Adrenal gland (tissue), 12 donors: Measurements from ENCODE around the gene HYOU1. TPM values are rescaled to one million over a fixed set of nuclear protein-coding genes. Genes with fewer than 3 reads are reported as not detected.

Source experiments
- DNase-seq, 7 donors: peaks; one replicate each; pipeline ENCODE4 v3.0.0-alpha.2; 2019 to 2020
- H3K27ac ChIP-seq, 5 donors: fragments of 200-600 bp; sonication (generic) in 4 of 5; 1 replicate in 3 of 5; 2 replicates in 2 of 5; pipeline versions ENCODE4 v1.5.1 to v1.8.0; 2016 to 2020; ENCODE audit warnings: mild to moderate bottlenecking in 1 of 5
- H3K27me3 ChIP-seq: fragments of 200-600 bp; 2 replicates; pipeline ENCODE4 v1.8.0; 2021
- H3K36me3 ChIP-seq, 2 donors: fragments of 200-600 bp; replicated peaks in 1 of 2; 1 replicate in 1 of 2; 2 replicates in 1 of 2; pipeline versions ENCODE4 v1.5.1 to v1.8.0; 2018 to 2022
- H3K4me1 ChIP-seq, 2 donors: fragments of 200-600 bp; replicated peaks in 1 of 2; 1 replicate in 1 of 2; 2 replicates in 1 of 2; pipeline versions ENCODE4 v1.5.1 to v1.8.0; 2018 to 2021
- H3K4me3 ChIP-seq, 4 donors: fragments of 200-600 bp; sonication (generic) in 3 of 4; one replicate each; pipeline ENCODE4 v1.5.1; 2016 to 2018
- H3K9me3 ChIP-seq, 3 donors: fragments of 200-600 bp; sonication (generic) in 1 of 3; replicated peaks in 1 of 3; 1 replicate in 2 of 3; 2 replicates in 1 of 3; pipeline versions ENCODE4 v1.5.1 to v1.8.0; 2016 to 2021
- POLR2A ChIP-seq, 2 donors: fragments of 450-650 bp; IDR thresholded peaks; one replicate each; pipeline ENCODE4 v1.6.1; 2017; ENCODE audit warnings: antibody characterized with exemption in 2 of 2, mild to moderate bottlenecking in 2 of 2, moderate library complexity in 1 of 2
- WGBS, 4 donors: extraction: QIAGEN DNeasy Blood & Tissue Kit in 2 of 4; methylation state at CpG; one replicate each; pipeline versions ENCODE4 v1.1.5 to v1.1.7; 2013 to 2017; 5-methylcytosine and 5-hydroxymethylcytosine counted together
- intact Hi-C, 2 donors: fragments of 100-400 bp; cut with DNase I; formaldehyde crosslinking; loops; one replicate each; pipeline versions ENCODE4 v1.14.1 to v1.15.0; 2022 to 2023
- polyA plus RNA-seq, 3 donors: library from polyadenylated mRNA; stranded (reverse); fragments of 200-250 nt in 2 of 3; fragments of 350-450 nt in 1 of 3; fragmentation: Illumina TruSeq in 1 of 3; extraction: RNeasy Lipid Tissue Mini Kit (QIAGEN cat#74804) in 1 of 3; gene quantifications; one replicate each; pipeline ENCODE4 v1.2.3, GENCODE V29; 2013 to 2014
- total RNA-seq, 9 donors: library from RNA; depleted of rRNA in 4 of 9; stranded (reverse); fragments of >200 nt in 4 of 9; fragments of 120-200 nt in 1 of 9; fragmentation: NEBNext Ultra II Directional in 1 of 9; extraction: Animal tissue kit (Norgen Biotek cat#: 25700) in 1 of 9; gene quantifications; one replicate each; pipeline versions ENCODE4 v1.1.0 to v1.2.4, GENCODE V29; 2013 to 2023
- TF ChIP-seq, protein P1 (sequence below), 6 experiments: fragments of 450-650 bp in 4 of 6; fragments of 200-600 bp in 2 of 6; sonication (generic) in 1 of 6; IDR thresholded peaks; 1 replicate in 5 of 6; 2 replicates in 1 of 6; pipeline versions ENCODE4 v1.5.1 to v1.8.0; 2016 to 2021; ENCODE audit warnings: antibody characterized with exemption in 6 of 6, mild to moderate bottlenecking in 2 of 6, moderate library complexity in 1 of 6
- donor health status: healthy with polysubstance abuse.
- donor health status: Bipolar disorder and iron deficiency.
- donor health status: DM: yes; HTN: yes; CAD: no.
- donor health status: DM: no; HTN: no; CAD: no.
- donor health status: DM: no; HTN: no; CAD: no.
- donor health status: DM: yes; HTN: yes; CAD: no.

Gene HYOU1
- total and polyA plus RNA-seq, 12 donors = 43.5 to 301 (median 69.3) TPM

DNA sequence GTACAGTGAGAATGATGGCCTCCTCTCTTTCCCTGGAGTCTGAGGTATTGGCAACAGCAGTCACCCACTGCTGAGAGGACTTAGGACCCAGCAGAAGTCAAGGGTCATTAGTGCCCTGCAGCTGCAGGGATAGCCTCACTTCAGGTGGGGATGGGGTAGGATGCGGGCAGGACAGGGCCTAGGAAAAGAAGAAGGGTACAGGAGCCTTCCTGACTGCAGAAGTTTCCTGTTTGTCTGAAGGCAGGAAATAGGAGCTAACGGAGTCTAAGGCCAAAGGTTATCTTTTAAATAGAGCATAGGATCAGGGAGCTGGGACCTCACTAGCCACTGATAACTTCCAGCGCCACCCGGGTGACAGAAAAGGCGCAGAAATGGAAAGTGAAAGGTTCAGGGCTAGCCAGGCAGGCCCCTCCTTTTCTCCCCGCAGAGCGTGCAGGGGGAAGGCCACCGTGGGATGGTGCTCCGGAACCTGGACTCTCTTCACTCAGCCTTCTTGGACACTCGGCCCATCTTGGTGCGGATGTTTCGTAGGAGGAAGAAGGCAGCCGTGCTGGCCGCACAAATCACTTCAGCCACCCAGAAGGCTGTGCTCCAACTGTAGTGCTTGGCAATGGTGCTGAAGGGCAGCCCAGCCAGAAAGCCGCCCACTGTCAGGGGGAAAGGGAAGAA, 32.4 kb downstream of the HYOU1 start:
- peaks cover 0 to 45% of the 10 kb centered on the region in 2 donors for H3K36me3 ChIP-seq
- H3K4me1 ChIP-seq = peaks cover 8 to 33% of the 10 kb centered on the region in 2 donors
- H3K9me3 ChIP-seq = no peaks in the 10 kb centered on the region
- TF ChIP-seq, protein P1, sequence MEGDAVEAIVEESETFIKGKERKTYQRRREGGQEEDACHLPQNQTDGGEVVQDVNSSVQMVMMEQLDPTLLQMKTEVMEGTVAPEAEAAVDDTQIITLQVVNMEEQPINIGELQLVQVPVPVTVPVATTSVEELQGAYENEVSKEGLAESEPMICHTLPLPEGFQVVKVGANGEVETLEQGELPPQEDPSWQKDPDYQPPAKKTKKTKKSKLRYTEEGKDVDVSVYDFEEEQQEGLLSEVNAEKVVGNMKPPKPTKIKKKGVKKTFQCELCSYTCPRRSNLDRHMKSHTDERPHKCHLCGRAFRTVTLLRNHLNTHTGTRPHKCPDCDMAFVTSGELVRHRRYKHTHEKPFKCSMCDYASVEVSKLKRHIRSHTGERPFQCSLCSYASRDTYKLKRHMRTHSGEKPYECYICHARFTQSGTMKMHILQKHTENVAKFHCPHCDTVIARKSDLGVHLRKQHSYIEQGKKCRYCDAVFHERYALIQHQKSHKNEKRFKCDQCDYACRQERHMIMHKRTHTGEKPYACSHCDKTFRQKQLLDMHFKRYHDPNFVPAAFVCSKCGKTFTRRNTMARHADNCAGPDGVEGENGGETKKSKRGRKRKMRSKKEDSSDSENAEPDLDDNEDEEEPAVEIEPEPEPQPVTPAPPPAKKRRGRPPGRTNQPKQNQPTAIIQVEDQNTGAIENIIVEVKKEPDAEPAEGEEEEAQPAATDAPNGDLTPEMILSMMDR (IDR thresholded peaks at IDR 0.05) = no peak
- no peak for TF ChIP-seq POLR2A (IDR thresholded peaks at IDR 0.05)
- intact Hi-C loops = no loop called here
- no peaks in the 10 kb centered on the region for H3K27me3 ChIP-seq
- peak in 4 of 7 donors; percentile 44 to 60 (median 46) for DNase-seq
- WGBS, 4 donors = 40 to 56% (median 45%) methylated on average over 11 to 15 of the region's 15 CpGs
- H3K4me3 ChIP-seq = no peak overlapping the region
- peak overlapping the region in 3 of 5 donors; percentile 19 to 78 (median 62) for H3K27ac ChIP-seq

GRCh38 chr11:119023741-119024140, 33.3 kb downstream of the HYOU1 start:
- Histone ChIP-seq H3K36me3 (peaks cover 0 to 45% of the 10 kb centered on the region in 2 donors), H3K27ac (peak overlapping the region in 1 of 5 donors; percentile 78), H3K4me1 (peaks cover 12 to 25% of the 10 kb centered on the region in 2 donors)

DNA sequence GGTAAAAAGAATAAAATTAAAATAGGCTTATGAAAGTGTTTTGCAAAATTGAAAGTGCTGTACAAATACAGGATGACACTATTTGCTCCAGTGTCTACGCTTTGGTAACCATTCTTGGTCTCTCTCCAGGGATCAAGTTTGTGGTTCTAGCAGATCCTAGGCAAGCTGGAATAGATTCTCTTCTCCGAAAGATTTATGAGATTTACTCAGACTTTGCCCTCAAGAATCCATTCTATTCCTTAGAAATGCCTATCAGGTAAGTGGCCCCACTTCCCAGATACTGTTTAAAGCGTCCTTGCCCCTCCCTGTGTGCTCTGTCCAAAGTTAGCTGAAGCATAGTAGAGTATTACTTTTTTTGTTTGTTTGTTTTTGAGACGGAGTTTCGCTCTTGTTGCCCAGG, 35.4 kb downstream of the HYOU1 start:
- 85 to 96% (median 92%) methylated on average over 5 of the region's 5 CpGs for WGBS, 4 donors
- intact Hi-C loops = no loop called here
- Histone ChIP-seq H3K9me3 (no peaks in the 10 kb centered on the region), H3K36me3 (peaks cover 0 to 40% of the 10 kb centered on the region in 2 donors), H3K4me3 (no peak overlapping the region), H3K4me1 (peaks cover 21 to 28% of the 10 kb centered on the region in 2 donors), H3K27me3 (no peaks in the 10 kb centered on the region), H3K27ac (no peak overlapping the region)
- TF ChIP-seq POLR2A (IDR thresholded peaks at IDR 0.05) = no peak
- TF ChIP-seq, protein P1 (IDR thresholded peaks at IDR 0.05) = no peak
- DNase-seq = no peak

More at GRCh38 chr11:119023741-119024140, 33.3 kb downstream of the HYOU1 start:
- no peak for DNase-seq
- Histone ChIP-seq H3K9me3 (no peaks in the 10 kb centered on the region), H3K4me3 (no peak overlapping the region), H3K27me3 (no peaks in the 10 kb centered on the region)
- TF ChIP-seq, protein P1 (IDR thresholded peaks at IDR 0.05) = no peak
- TF ChIP-seq POLR2A (IDR thresholded peaks at IDR 0.05) = no peak
- intact Hi-C loops = no loop called here

DNA sequence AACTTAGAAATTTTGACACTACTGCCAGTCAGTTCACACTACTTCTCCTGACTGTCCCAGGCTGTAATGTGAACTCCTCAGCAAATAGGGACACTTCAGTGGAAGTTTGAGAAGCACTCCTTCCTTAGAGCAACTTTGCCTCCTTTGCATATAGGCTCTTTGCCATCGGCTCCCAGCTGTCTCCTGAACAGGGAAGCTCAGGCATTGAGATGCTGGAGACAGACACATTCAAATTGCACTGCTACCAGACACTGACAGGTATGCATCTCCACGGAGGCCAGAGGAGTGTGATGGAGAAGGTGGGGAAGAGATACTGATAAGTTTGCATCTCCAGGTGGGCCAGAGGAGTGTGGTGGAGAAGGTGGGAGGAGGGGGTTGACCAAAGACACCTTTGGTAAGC, 37.0 kb downstream of the HYOU1 start:
- 41 to 51% (median 46%) methylated on average over 2 of the region's 2 CpGs for WGBS, 4 donors

More for the DNA sequence above, 37.0 kb downstream of the HYOU1 start:
- Histone ChIP-seq H3K9me3 (no peaks in the 10 kb centered on the region), H3K4me1 (peaks cover 25 to 39% of the 10 kb centered on the region in 2 donors), H3K36me3 (peaks cover 0 to 48% of the 10 kb centered on the region in 2 donors), H3K4me3 (peak overlapping the region in 1 of 4 donors; percentile 80), H3K27me3 (no peaks in the 10 kb centered on the region), H3K27ac (peak overlapping the region in 1 of 5 donors; percentile 94)
- intact Hi-C loops = loop anchor here in 1 of 2 donors (5.0 kb wide), 1 partner anchor 37 kb away; the partner anchor contains the start of gene HYOU1
- TF ChIP-seq, protein P1 (IDR thresholded peaks at IDR 0.05) = no peak
- TF ChIP-seq POLR2A (IDR thresholded peaks at IDR 0.05) = no peak
- no peak for DNase-seq
